A673 (cell line): ENCODE data around the gene TSNAXIP1. TPM values are rescaled to one million over a fixed set of nuclear protein-coding genes. Genes with fewer than 3 reads are reported as not detected.

Source experiments
- BruUV-seq: library from RNA; stranded (reverse); fragments of 400-500 nt; replicated peaks from 2 replicates; lab custom pipeline; 2021; lab: Mats Ljungman, UMichigan
- CTCF ChIA-PET: fragments of 300-600 bp; sonication (Branson Sonifier 250); formaldehyde crosslinking; loops from one replicate; lab custom pipeline; 2022; ENCODE audit warnings: antibody characterized with exemption; lab: Charles Lee
- POLR2A ChIA-PET: fragments of 300-600 bp; sonication (Branson Sonifier 250); formaldehyde crosslinking; loops from one replicate; lab custom pipeline; 2022; ENCODE audit warnings: antibody characterized with exemption; ENCODE audit not compliant: low non-redundant PET; lab: Charles Lee
- DNase-seq: peaks from one replicate; pipeline ENCODE4 v3.0.0-alpha.2; 2015; ENCODE audit warnings: low spot score
- H3K27ac ChIP-seq: fragments of 200-600 bp; sonication (generic); 2 replicates; pipeline ENCODE4 v1.5.1; 2016; ENCODE audit warnings: mixed run types, low read depth, mild to moderate bottlenecking, mixed read lengths, antibody characterized with exemption, low read length; ENCODE audit not compliant: poor library complexity, severe bottlenecking
- H3K27me3 ChIP-seq: fragments of 200-600 bp; sonication (generic); replicated peaks from 2 replicates; pipeline ENCODE4 v1.6.1; 2017; ENCODE audit warnings: mixed run types, low read depth, mild to moderate bottlenecking, mixed read lengths, antibody characterized with exemption, low read length; ENCODE audit not compliant: insufficient read depth, poor library complexity
- H3K36me3 ChIP-seq: fragments of 200-600 bp; sonication (generic); 2 replicates; pipeline ENCODE4 v1.6.1; 2016; ENCODE audit warnings: mixed run types, mild to moderate bottlenecking, mixed read lengths, antibody characterized with exemption, low read length; ENCODE audit not compliant: insufficient read depth, poor library complexity, severe bottlenecking
- H3K4me1 ChIP-seq: fragments of 200-600 bp; sonication (generic); 2 replicates; pipeline ENCODE4 v1.6.1; 2017; ENCODE audit warnings: mixed run types, mild to moderate bottlenecking, mixed read lengths, antibody characterized with exemption, low read length; ENCODE audit not compliant: insufficient read depth, poor library complexity, severe bottlenecking
- H3K4me3 ChIP-seq: fragments of 200-600 bp; sonication (generic); 2 replicates; pipeline ENCODE4 v1.5.1; 2016; ENCODE audit warnings: low read depth, mixed run types, mild to moderate bottlenecking, mixed read lengths, low read length; ENCODE audit not compliant: poor library complexity, severe bottlenecking
- H3K9me3 ChIP-seq: fragments of 200-600 bp; sonication (generic); 2 replicates; pipeline ENCODE4 v1.6.1; 2016; ENCODE audit warnings: mixed run types, low read depth, mild to moderate bottlenecking, mixed read lengths, antibody characterized with exemption, low read length; ENCODE audit not compliant: poor library complexity, severe bottlenecking
- EZH2 ChIP-seq: fragments of 200-600 bp; sonication (generic); IDR thresholded peaks from 2 replicates; pipeline ENCODE4 v1.6.1; 2017; ENCODE audit warnings: borderline replicate concordance, low read depth, mild to moderate bottlenecking, mixed read lengths, antibody characterized with exemption, low read length; ENCODE audit not compliant: poor library complexity, severe bottlenecking
- intact Hi-C: fragments of 100-400 bp; cut with micrococcal nuclease; formaldehyde crosslinking; loops from one replicate; pipeline ENCODE4 v1.10.0; 2022; ENCODE audit not compliant: unreplicated experiment
- total RNA-seq: library from RNA; stranded (reverse); gene quantifications from 2 replicates; pipeline ENCODE4 v1.2.3, GENCODE V29; 2021
- TF ChIP-seq, protein P1 (sequence below): fragments of 300-800, 200-600 bp; sonication (generic); conservative IDR thresholded peaks from 2 replicates; pipeline ENCODE4 v1.5.1; 2017; ENCODE audit warnings: low read depth, mild to moderate bottlenecking, antibody characterized with exemption, low read length, moderate library complexity, mixed read lengths

The TSNAXIP1 gene
- total RNA-seq, 1 experiment from 2014 or later = 1.0 TPM

DNA sequence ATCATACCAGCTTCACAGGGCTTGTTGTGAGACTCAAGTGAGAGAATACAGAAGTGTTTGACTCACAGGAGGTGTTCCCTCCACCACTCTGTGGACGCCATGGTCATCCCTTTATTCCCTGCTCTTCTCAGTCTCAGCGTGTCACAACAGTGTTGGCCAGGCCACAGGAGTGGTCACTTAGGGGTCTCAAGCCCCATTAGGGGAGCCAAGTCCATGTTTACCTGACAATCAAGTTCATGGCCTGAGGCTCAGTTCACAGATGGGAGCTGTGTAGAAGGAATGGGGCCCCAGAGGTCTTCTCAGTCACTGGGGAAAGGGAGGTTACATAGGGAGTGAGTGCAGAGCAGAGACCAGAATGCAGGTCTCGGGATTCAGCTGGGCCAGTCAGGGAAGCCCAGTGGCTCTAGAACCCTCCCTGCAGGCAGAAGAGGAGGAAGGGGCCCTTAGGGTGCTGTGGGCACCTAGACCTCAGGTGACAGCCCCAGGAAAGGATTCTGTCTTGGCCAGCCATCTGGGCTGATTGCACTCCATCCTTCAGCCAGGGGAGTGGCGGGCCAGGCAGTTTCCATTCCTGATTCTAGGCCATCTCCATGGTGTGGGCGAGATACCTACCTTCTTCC is 50.3 kb downstream of the TSNAXIP1 start:
- Histone ChIP-seq H3K4me1 (no peaks in the 10 kb centered on the region), H3K4me3 (no peak overlapping the region), H3K27me3 (no peaks in the 10 kb centered on the region), H3K9me3 (no peaks in the 10 kb centered on the region), H3K27ac (no peak overlapping the region), H3K36me3 (peaks cover 6% of the 10 kb centered on the region)
- intact Hi-C loops = no loop called here
- no TSS peak for BruUV-seq
- no peak for DNase-seq
- no peak for TF ChIP-seq EZH2
- TF ChIP-seq, protein P1, sequence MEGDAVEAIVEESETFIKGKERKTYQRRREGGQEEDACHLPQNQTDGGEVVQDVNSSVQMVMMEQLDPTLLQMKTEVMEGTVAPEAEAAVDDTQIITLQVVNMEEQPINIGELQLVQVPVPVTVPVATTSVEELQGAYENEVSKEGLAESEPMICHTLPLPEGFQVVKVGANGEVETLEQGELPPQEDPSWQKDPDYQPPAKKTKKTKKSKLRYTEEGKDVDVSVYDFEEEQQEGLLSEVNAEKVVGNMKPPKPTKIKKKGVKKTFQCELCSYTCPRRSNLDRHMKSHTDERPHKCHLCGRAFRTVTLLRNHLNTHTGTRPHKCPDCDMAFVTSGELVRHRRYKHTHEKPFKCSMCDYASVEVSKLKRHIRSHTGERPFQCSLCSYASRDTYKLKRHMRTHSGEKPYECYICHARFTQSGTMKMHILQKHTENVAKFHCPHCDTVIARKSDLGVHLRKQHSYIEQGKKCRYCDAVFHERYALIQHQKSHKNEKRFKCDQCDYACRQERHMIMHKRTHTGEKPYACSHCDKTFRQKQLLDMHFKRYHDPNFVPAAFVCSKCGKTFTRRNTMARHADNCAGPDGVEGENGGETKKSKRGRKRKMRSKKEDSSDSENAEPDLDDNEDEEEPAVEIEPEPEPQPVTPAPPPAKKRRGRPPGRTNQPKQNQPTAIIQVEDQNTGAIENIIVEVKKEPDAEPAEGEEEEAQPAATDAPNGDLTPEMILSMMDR = no peak
- ChIA-PET CTCF (no interaction called here), POLR2A (no interaction called here)

DNA sequence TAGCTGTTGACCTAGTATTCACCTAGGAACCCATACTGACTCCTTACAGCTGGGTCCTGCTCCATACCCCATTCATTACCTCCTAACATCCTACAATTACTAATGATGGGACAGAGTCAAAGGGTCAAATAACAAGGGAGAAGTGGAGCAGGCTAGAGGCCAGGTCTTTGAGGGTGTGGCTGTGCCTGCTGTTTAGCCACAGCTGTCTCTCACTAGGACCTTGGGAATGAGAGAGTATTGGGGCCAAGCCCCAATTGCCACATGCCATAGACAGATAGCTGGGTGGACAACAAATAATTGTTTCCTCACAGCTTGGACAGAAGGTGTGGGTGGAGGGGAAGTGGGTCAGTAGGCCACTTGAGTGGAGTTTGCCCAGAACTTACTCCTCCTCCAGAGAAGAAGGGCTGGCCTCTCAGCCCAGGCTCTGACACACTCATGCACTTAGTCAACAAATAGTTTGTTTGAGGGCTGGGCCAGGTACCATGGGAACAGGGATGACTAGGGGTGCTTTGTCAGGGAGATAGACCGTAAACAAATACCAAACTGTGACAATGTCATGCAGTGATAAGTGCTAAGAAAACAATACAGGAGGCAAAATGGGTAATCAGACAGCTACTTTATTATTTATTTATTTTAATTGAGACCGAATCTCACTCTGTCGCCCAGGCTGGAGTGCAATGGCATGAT is 51.0 kb downstream of the TSNAXIP1 start:
- intact Hi-C loops = no loop called here
- DNase-seq = no peak
- Histone ChIP-seq H3K9me3 (no peaks in the 10 kb centered on the region), H3K27ac (no peak overlapping the region), H3K4me3 (no peak overlapping the region), H3K27me3 (no peaks in the 10 kb centered on the region), H3K36me3 (peaks cover 6% of the 10 kb centered on the region), H3K4me1 (no peaks in the 10 kb centered on the region)
- ChIA-PET POLR2A (no interaction called here), CTCF (no interaction called here)
- BruUV-seq = no TSS peak
- TF ChIP-seq, protein P1 = no peak
- TF ChIP-seq EZH2 = no peak

DNA sequence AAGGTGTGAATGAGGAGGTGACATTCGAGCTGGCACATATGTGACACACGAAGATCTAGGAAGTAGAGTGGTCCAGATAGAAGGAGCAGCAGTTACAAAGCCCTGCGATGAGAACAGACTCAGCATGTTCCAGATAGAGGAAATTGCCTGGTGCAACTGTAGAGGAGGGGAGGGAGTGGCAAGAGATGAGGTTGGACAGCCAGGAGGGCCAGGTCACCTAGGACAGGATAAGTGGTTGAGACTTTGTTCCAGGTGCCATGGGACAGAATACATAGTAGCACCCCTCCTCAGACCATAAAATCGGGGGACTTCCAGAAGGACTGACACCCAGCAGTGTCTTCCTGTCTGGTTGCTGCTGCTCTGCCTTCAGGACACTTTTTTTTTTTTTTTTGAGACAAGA is 51.8 kb downstream of the TSNAXIP1 start:
- H3K27me3 ChIP-seq = no peaks in the 10 kb centered on the region

More for the DNA sequence above, 51.8 kb downstream of the TSNAXIP1 start:
- Histone ChIP-seq H3K36me3 (peaks cover 6% of the 10 kb centered on the region), H3K27ac (no peak overlapping the region), H3K4me1 (no peaks in the 10 kb centered on the region), H3K9me3 (no peaks in the 10 kb centered on the region), H3K4me3 (no peak overlapping the region)
- CTCF ChIA-PET = no interaction called here
- BruUV-seq = no TSS peak
- TF ChIP-seq, protein P1 = no peak
- TF ChIP-seq EZH2 = no peak
- no peak for DNase-seq
- intact Hi-C loops = no loop called here
- POLR2A ChIA-PET = no interaction called here
